ENCODE data around the gene C6orf132.
"Not testable (repeated sequence)": the region's sequence is repeated elsewhere in the genome, so short reads cannot be mapped to it uniquely, and the experiment has no call there.

C6orf132 gene

GRCh38 chr6:42175860-42176259 lies 33.4 kb upstream of the C6orf132 start:
- H3K4me1 Mint-ChIP-seq = no peaks in the 10 kb centered on the region
- TF ChIP-seq CTCF (IDR thresholded peaks at IDR 0.05; ENCODE audit: unreplicated experiment in 3 of 3) = no peak
- no peak overlapping the region for H3K27ac Mint-ChIP-seq
- H3K36me3 Mint-ChIP-seq (ENCODE audit: low read depth) = no peaks in the 10 kb centered on the region
- no peak overlapping the region for H3K4me3 Mint-ChIP-seq
- H3K27me3 Mint-ChIP-seq (ENCODE audit: low read depth) = peaks cover 4% of the 10 kb centered on the region
- H3K9me3 Mint-ChIP-seq = no peaks in the 10 kb centered on the region

GRCh38 chr6:42173101-42173500 lies 30.7 kb upstream of the C6orf132 start, which contains the start of gene GUCA1A:
Gene GUCA1A (plus strand): TSS chr6:42173364. CDS start chr6:42173614, 250 bp downstream.
- Mint-ChIP-seq H3K27me3 (ENCODE audit: low read depth) (peaks cover 9% of the 10 kb centered on the region), H3K36me3 (ENCODE audit: low read depth) (no peaks in the 10 kb centered on the region), H3K27ac (no peak within 1 kb of the TSS), H3K4me3 (no peak within 1 kb of the TSS), H3K4me1 (no peaks in the 10 kb centered on the region), H3K9me3 (no peaks in the 10 kb centered on the region)
- no peak for TF ChIP-seq CTCF (IDR thresholded peaks at IDR 0.05; ENCODE audit: unreplicated experiment in 3 of 3)

- peaks cover 5% of the 10 kb centered on the region for H3K27me3 Mint-ChIP-seq (ENCODE audit: low read depth)
- no peaks in the 10 kb centered on the region for H3K4me1 Mint-ChIP-seq
- no peaks in the 10 kb centered on the region for H3K9me3 Mint-ChIP-seq
These were observed 29.6 kb upstream of the C6orf132 start for GRCh38 chr6:42171813-42172581.

GRCh38 chr6:42169780-42170179 lies 27.4 kb upstream of the C6orf132 start:
- H3K27ac Mint-ChIP-seq; H3K4me3 Mint-ChIP-seq; H3K9me3 Mint-ChIP-seq; H3K36me3 Mint-ChIP-seq (ENCODE audit: low read depth); H3K4me1 Mint-ChIP-seq; H3K27me3 Mint-ChIP-seq (ENCODE audit: low read depth): not testable (repeated sequence)

More at GRCh38 chr6:42171813-42172581, 29.6 kb upstream of the C6orf132 start:
- Mint-ChIP-seq H3K27ac (no peak overlapping the region), H3K4me3 (no peak overlapping the region), H3K36me3 (ENCODE audit: low read depth) (no peaks in the 10 kb centered on the region)
- no peak for TF ChIP-seq CTCF (IDR thresholded peaks at IDR 0.05; ENCODE audit: unreplicated experiment in 3 of 3)

- H3K27ac Mint-ChIP-seq = no peak overlapping the region
- no peaks in the 10 kb centered on the region for H3K36me3 Mint-ChIP-seq (ENCODE audit: low read depth)
- H3K4me3 Mint-ChIP-seq = no peak overlapping the region
- H3K9me3 Mint-ChIP-seq = no peaks in the 10 kb centered on the region
- TF ChIP-seq CTCF (IDR thresholded peaks at IDR 0.05; ENCODE audit: unreplicated experiment in 3 of 3) = no peak
- peaks cover 4% of the 10 kb centered on the region for H3K4me1 Mint-ChIP-seq
- H3K27me3 Mint-ChIP-seq (ENCODE audit: low read depth) = peaks cover 5% of the 10 kb centered on the region
These were observed 26.2 kb upstream of the C6orf132 start for GRCh38 chr6:42168650-42169049.

- Mint-ChIP-seq H3K4me1 (peaks cover 7% of the 10 kb centered on the region), H3K27ac (peak overlapping the region; percentile 19 to 60 (median 55)), H3K9me3 (no peaks in the 10 kb centered on the region), H3K36me3 (ENCODE audit: low read depth) (no peaks in the 10 kb centered on the region), H3K27me3 (ENCODE audit: low read depth) (peaks cover 5% of the 10 kb centered on the region), H3K4me3 (no peak overlapping the region)
- peak; percentile 93 to 97 (median 95) for TF ChIP-seq CTCF (IDR thresholded peaks at IDR 0.05; ENCODE audit: unreplicated experiment in 3 of 3)
These were observed 24.2 kb upstream of the C6orf132 start for GRCh38 chr6:42166444-42167141.
